Measurements from ENCODE around the gene TNRC6B.

GRCh38 chr22:40383905-40384304, 206.2 kb downstream of the TNRC6B start:
- no peak for TF ChIP-seq CTCF (IDR thresholded peaks at IDR 0.05)
- TF ChIP-seq POLR2A (IDR thresholded peaks at IDR 0.05): no peak
- no peak for TF ChIP-seq EP300 (IDR thresholded peaks at IDR 0.05)
- no peak for TF ChIP-seq POLR2AphosphoS5 (IDR thresholded peaks at IDR 0.05)
